ENCODE measurements around the gene SIK3.

DNA sequence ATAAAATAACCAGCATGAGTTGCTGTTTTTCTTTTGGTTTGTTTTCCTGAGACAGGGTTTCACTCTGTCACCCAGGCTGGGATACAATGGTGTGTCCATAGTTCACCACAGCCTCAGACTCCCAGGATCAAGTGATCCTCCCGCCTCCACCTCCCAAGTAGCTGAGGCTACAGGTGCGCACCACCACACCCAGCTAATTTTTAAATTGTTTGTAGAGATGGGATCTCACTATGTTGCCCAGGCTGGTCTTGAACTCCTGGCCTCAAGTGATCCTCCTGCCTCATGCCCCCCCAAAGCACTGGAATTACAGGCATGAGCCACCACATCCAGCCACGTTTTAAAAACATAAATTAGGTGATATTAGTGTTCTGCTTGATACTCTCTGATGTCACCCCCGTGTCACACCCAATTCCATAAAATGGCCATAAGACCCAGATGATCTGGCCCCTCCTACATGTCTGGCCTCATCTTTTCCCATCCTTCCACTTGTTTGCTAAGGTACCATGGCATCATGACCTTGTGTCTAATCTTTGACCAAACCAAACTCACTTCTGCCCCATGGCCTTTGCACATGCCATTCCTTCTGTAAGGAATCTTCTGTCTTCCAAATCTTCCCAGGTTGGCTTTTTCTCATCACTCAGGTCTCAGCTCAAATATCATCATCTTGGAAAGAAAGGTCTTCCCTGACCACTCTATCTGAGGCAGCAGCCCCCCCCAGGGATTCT is 6.3 kb downstream of the SIK3 start:
- TF ChIP-seq CTCF (IDR thresholded peaks at IDR 0.05; ENCODE audit: low read length) (no peak), EZH2phosphoT487 (IDR thresholded peaks at IDR 0.05; ENCODE audit: low read length) (no peak), EZH2 (optimal IDR thresholded peaks at IDR 0.05; ENCODE audit: low read depth, low read length) (no peak)

Data from MM.1S (cell line).